NCI-H2107 treated with DMSO at 0.1 percent for 48 hours (cell line): ENCODE data around the gene ATP11A.
A peak's percentile ranks its signal among the peaks of the same experiment; 100 is the strongest.
"Not testable (repeated sequence)": the region's sequence is repeated elsewhere in the genome, so short reads cannot be mapped to it uniquely, and the experiment has no call there.

ENCODE experiments used
- DNase-seq: peaks from one replicate; lab custom pipeline; 2025; ENCODE audit not compliant: unreplicated experiment; lab: John Stamatoyannopoulos, UW

ATP11A gene

GRCh38 chr13:112786810-112787209 lies 97.0 kb downstream of the ATP11A start:
- DNase-seq = not testable (repeated sequence)

GRCh38 chr13:112790735-112791641 lies 101.2 kb downstream of the ATP11A start:
- no peak for DNase-seq

- DNase-seq = peak; percentile 31
These were observed 102.0 kb downstream of the ATP11A start for GRCh38 chr13:112791663-112792440.

- no peak for DNase-seq
These were observed 102.7 kb downstream of the ATP11A start for GRCh38 chr13:112792511-112792910.

GRCh38 chr13:112793545-112794445 lies 104.0 kb downstream of the ATP11A start:
- no peak for DNase-seq

GRCh38 chr13:112795277-112795676 lies 105.4 kb downstream of the ATP11A start:
- no peak for DNase-seq

- DNase-seq = no peak
These were observed 106.5 kb downstream of the ATP11A start for GRCh38 chr13:112796190-112796915.

GRCh38 chr13:112799394-112799793 lies 109.6 kb downstream of the ATP11A start:
- no peak for DNase-seq

GRCh38 chr13:112800057-112800456 lies 110.2 kb downstream of the ATP11A start:
- no peak for DNase-seq

- DNase-seq = not testable (repeated sequence)
These were observed 111.0 kb downstream of the ATP11A start for GRCh38 chr13:112800807-112801206.

GRCh38 chr13:112802802-112803195 lies 113.0 kb downstream of the ATP11A start:
- DNase-seq = no peak

- no peak for DNase-seq
These were observed 113.6 kb downstream of the ATP11A start for GRCh38 chr13:112803422-112803821.

- no peak for DNase-seq
These were observed 114.5 kb downstream of the ATP11A start for GRCh38 chr13:112804374-112804773.

- DNase-seq = no peak
These were observed 117.2 kb downstream of the ATP11A start for GRCh38 chr13:112806739-112807652.

- no peak for DNase-seq
These were observed 118.0 kb downstream of the ATP11A start for GRCh38 chr13:112807653-112808376.

GRCh38 chr13:112808377-112809140 lies 118.7 kb downstream of the ATP11A start:
- no peak for DNase-seq

GRCh38 chr13:112809332-112810315 lies 119.8 kb downstream of the ATP11A start:
- no peak for DNase-seq
